ENCODE measurements around the gene MPDZ.

- TF ChIP-seq SIN3A (IDR thresholded peaks at IDR 0.05; ENCODE audit: borderline replicate concordance, insufficient read depth, low read depth, low read length) (no peak), CTCF (IDR thresholded peaks at IDR 0.05) (no peak), POLR2AphosphoS5 (IDR thresholded peaks at IDR 0.05; ENCODE audit: low read depth, low read length) (no peak), TCF7L2 (IDR thresholded peaks at IDR 0.05; ENCODE audit: low read depth, low read length) (no peak)
Measured at GRCh38 chr9:13186091-13186490, 93.4 kb downstream of the MPDZ start.
